Spleen (tissue), 11 donors: ENCODE measurements around the gene KANSL1. TPM values are rescaled to one million over a fixed set of nuclear protein-coding genes. Genes with fewer than 3 reads are reported as not detected.
"Not testable (repeated sequence)": the region's sequence is repeated elsewhere in the genome, so short reads cannot be mapped to it uniquely, and the experiment has no call there.

ENCODE experiments used
- DNase-seq: peaks from one replicate; pipeline ENCODE4 v3.0.0-alpha.2; 2020
- H3K27ac ChIP-seq, 8 donors: fragments of 200-600 bp; sonication (generic) in 7 of 8; 1 replicate in 4 of 8; 2 replicates in 4 of 8; pipeline versions ENCODE4 v1.5.0 to v1.8.0; 2016 to 2021; ENCODE audit warnings: inconsistent platforms in 4 of 8, mild to moderate bottlenecking in 4 of 8, moderate library complexity in 1 of 8
- H3K27me3 ChIP-seq, 7 donors: fragments of 200-600 bp; sonication (generic) in 6 of 7; replicated peaks in 1 of 7; 1 replicate in 4 of 7; 2 replicates in 3 of 7; pipeline versions ENCODE4 v1.5.0 to v1.8.0; 2016 to 2021; ENCODE audit warnings: inconsistent platforms in 3 of 7, mild to moderate bottlenecking in 1 of 7
- H3K36me3 ChIP-seq, 6 donors: fragments of 200-600 bp; sonication (generic) in 5 of 6; 1 replicate in 4 of 6; 2 replicates in 2 of 6; pipeline versions ENCODE4 v1.5.0 to v1.8.0; 2016 to 2021; ENCODE audit warnings: inconsistent platforms in 2 of 6
- H3K4me1 ChIP-seq, 6 donors: fragments of 200-600 bp; sonication (generic) in 5 of 6; 1 replicate in 3 of 6; 2 replicates in 3 of 6; pipeline versions ENCODE4 v1.5.0 to v1.8.0; 2016 to 2021; ENCODE audit warnings: inconsistent platforms in 3 of 6
- H3K4me3 ChIP-seq, 8 donors: fragments of 200-600 bp; sonication (generic) in 7 of 8; 1 replicate in 4 of 8; 2 replicates in 4 of 8; pipeline versions ENCODE4 v1.5.0 to v1.8.0; 2016 to 2021; ENCODE audit warnings: inconsistent platforms in 4 of 8, mild to moderate bottlenecking in 4 of 8, moderate library complexity in 2 of 8
- H3K9me3 ChIP-seq, 8 donors: fragments of 200-600 bp; sonication (generic) in 7 of 8; 1 replicate in 4 of 8; 2 replicates in 4 of 8; pipeline versions ENCODE4 v1.5.0 to v1.8.0; 2016 to 2021; ENCODE audit warnings: inconsistent platforms in 4 of 8
- CTCF ChIP-seq, 11 experiments: fragments of 200-600 bp in 7 of 11; fragments of 450-650 bp in 4 of 11; sonication (generic) in 4 of 11; IDR thresholded peaks in 8 of 11; conservative IDR thresholded peaks in 3 of 11; 1 replicate in 7 of 11; 2 replicates in 4 of 11; pipeline versions ENCODE4 v1.4.0 to v1.8.0; 2016 to 2021; ENCODE audit warnings: antibody characterized with exemption in 11 of 11, inconsistent platforms in 4 of 11, mild to moderate bottlenecking in 1 of 11
- POLR2A ChIP-seq, 3 donors: fragments of 450-650 bp; IDR thresholded peaks; one replicate each; pipeline ENCODE4 v1.5.1; 2017; ENCODE audit warnings: antibody characterized with exemption in 3 of 3, mild to moderate bottlenecking in 1 of 3
- POLR2AphosphoS5 ChIP-seq, 3 donors: sonication (generic); formaldehyde crosslinking; IDR thresholded peaks; one replicate each; pipeline ENCODE4 v1.5.1; 2017; ENCODE audit warnings: antibody characterized with exemption in 3 of 3
- WGBS, 5 donors: extraction: QIAGEN DNeasy Blood & Tissue Kit in 3 of 5; methylation state at CpG; one replicate each; pipeline versions ENCODE4 v1.1.5 to v1.1.7; 2013 to 2018; 5-methylcytosine and 5-hydroxymethylcytosine counted together
- intact Hi-C: fragments of 100-400 bp; cut with DNase I; formaldehyde crosslinking; loops from one replicate; pipeline ENCODE4 v1.15.0; 2023; ENCODE audit warnings: low total_unique reads
- polyA plus RNA-seq, 3 donors: library from polyadenylated mRNA; stranded (reverse); fragments of 200-250 nt; gene quantifications; one replicate each; pipeline ENCODE4 v1.2.1, GENCODE V29; 2013
- total RNA-seq, 7 donors: library from RNA; depleted of rRNA in 3 of 7; stranded (reverse); fragments of >200 nt in 3 of 7; fragmentation: NEBNext Ultra II Directional in 4 of 7; extraction: Animal tissue kit (Norgen Biotek cat#: 25700) in 4 of 7; gene quantifications; one replicate each; pipeline versions ENCODE4 v1.1.0 to v1.2.1, GENCODE V29; 2016 to 2021
- donor health status: healthy with polysubstance abuse.
- donor health status: DM: no; HTN: no; CAD: no; lungs with moderate emphysema.
- donor health status: DM: no; HTN: no; CAD: no.
- donor health status: Bipolar disorder and iron deficiency.
- donor health status: healthy.
- donor health status: DM: no; HTN: no; CAD: no.
- donor health status: DM: yes; HTN: yes; CAD: no.

KANSL1 gene
- total and polyA plus RNA-seq, 10 donors, result 10.9 to 173 (median 116) TPM

GRCh38 chr17:46184696-46185095, 8.5 kb downstream of the KANSL1 start:
- Histone ChIP-seq H3K4me1 (peaks cover 73 to 100% (median 97%) of the 10 kb centered on the region in 6 donors), H3K36me3 (no peaks in the 10 kb centered on the region), H3K4me3 (no peak overlapping the region), H3K27me3 (no peaks in the 10 kb centered on the region), H3K27ac (no peak overlapping the region), H3K9me3 (no peaks in the 10 kb centered on the region)
- TF ChIP-seq POLR2AphosphoS5 (IDR thresholded peaks at IDR 0.05), result no peak
- TF ChIP-seq CTCF (IDR thresholded peaks at IDR 0.05 in 8 of 11, conservative IDR thresholded peaks at IDR 0.05 in 3 of 11), result no peak
- TF ChIP-seq POLR2A (IDR thresholded peaks at IDR 0.05), result no peak
- intact Hi-C loops, result loop anchor here (10.0 kb wide), 1 partner anchor 70 kb away; no protein-coding TSS in a partner anchor
- WGBS, 5 donors, result 87 to 91% (median 89%) methylated on average over 7 of the region's 7 CpGs
- DNase-seq, result no peak

GRCh38 chr17:46183383-46183782, 9.8 kb downstream of the KANSL1 start:
- peaks cover 84 to 100% (median 98%) of the 10 kb centered on the region in 6 donors for H3K4me1 ChIP-seq
- not testable (repeated sequence) for H3K36me3 ChIP-seq, H3K27ac ChIP-seq, H3K9me3 ChIP-seq, H3K4me3 ChIP-seq, DNase-seq, H3K27me3 ChIP-seq
- WGBS, 5 donors, result 82 to 90% (median 85%) methylated on average over 7 of the region's 7 CpGs
- intact Hi-C loops, result loop anchor here (10.0 kb wide), 1 partner anchor 69 kb away; no protein-coding TSS in a partner anchor

GRCh38 chr17:46182961-46183360, 10.3 kb downstream of the KANSL1 start:
- no peak overlapping the region for H3K4me3 ChIP-seq
- H3K27me3 ChIP-seq, result no peaks in the 10 kb centered on the region
- 85 to 94% (median 88%) methylated on average over 3 of the region's 3 CpGs for WGBS, 5 donors
- intact Hi-C loops, result loop anchor here (10.0 kb wide), 1 partner anchor 68 kb away; no protein-coding TSS in a partner anchor
- no peak overlapping the region for H3K27ac ChIP-seq
- TF ChIP-seq POLR2AphosphoS5 (IDR thresholded peaks at IDR 0.05) (no peak), CTCF (IDR thresholded peaks at IDR 0.05 in 8 of 11, conservative IDR thresholded peaks at IDR 0.05 in 3 of 11) (no peak)
- peaks cover 84 to 100% (median 98%) of the 10 kb centered on the region in 6 donors for H3K4me1 ChIP-seq
- no peak for DNase-seq
- H3K9me3 ChIP-seq, result no peaks in the 10 kb centered on the region
- H3K36me3 ChIP-seq, result no peaks in the 10 kb centered on the region

GRCh38 chr17:46181940-46182339, 11.3 kb downstream of the KANSL1 start:
- 48 to 66% (median 57%) methylated on average over 5 of the region's 5 CpGs for WGBS, 5 donors
- DNase-seq, result no peak
- Histone ChIP-seq H3K36me3 (no peaks in the 10 kb centered on the region), H3K4me1 (peaks cover 83 to 100% (median 98%) of the 10 kb centered on the region in 6 donors), H3K27ac (no peak overlapping the region), H3K9me3 (no peaks in the 10 kb centered on the region), H3K4me3 (no peak overlapping the region), H3K27me3 (no peaks in the 10 kb centered on the region)
- intact Hi-C loops, result loop anchor here (10.0 kb wide), 1 partner anchor 67 kb away; no protein-coding TSS in a partner anchor
- TF ChIP-seq POLR2AphosphoS5 (IDR thresholded peaks at IDR 0.05) (no peak), POLR2A (IDR thresholded peaks at IDR 0.05) (no peak), CTCF (IDR thresholded peaks at IDR 0.05 in 8 of 11, conservative IDR thresholded peaks at IDR 0.05 in 3 of 11) (no peak)

GRCh38 chr17:46181316-46181715, 11.9 kb downstream of the KANSL1 start:
- H3K27me3 ChIP-seq, DNase-seq, H3K9me3 ChIP-seq, H3K36me3 ChIP-seq, H3K4me3 ChIP-seq, H3K27ac ChIP-seq: not testable (repeated sequence)
- peaks cover 79 to 100% (median 98%) of the 10 kb centered on the region in 6 donors for H3K4me1 ChIP-seq
- WGBS, 5 donors, result 87 to 92% (median 89%) methylated on average over 14 of the region's 14 CpGs
- intact Hi-C loops, result loop anchor here (10.0 kb wide), 1 partner anchor 67 kb away; no protein-coding TSS in a partner anchor
